HCT116 (cell line): ENCODE data around the gene CDCA7.

Experiments
- EGR1 ChIP-seq: IDR thresholded peaks from 2 replicates; pipeline ENCODE4 v1.6.1; 2012; ENCODE audit warnings: low read depth
- EZH2 ChIP-seq: fragments of 200-600 bp; sonication (generic); IDR thresholded peaks from 2 replicates; pipeline ENCODE4 v1.6.1; 2017; ENCODE audit warnings: antibody characterized with exemption, mixed run types
- FOSL1 ChIP-seq: IDR thresholded peaks from 2 replicates; pipeline ENCODE4 v1.6.1; 2012; ENCODE audit warnings: low read depth
- JUND ChIP-seq: IDR thresholded peaks from 2 replicates; pipeline ENCODE4 v1.6.1; 2012
- POLR2A ChIP-seq: IDR thresholded peaks from 2 replicates; pipeline ENCODE4 v1.7.0; 2011; ENCODE audit warnings: borderline replicate concordance; ENCODE audit not compliant: insufficient read depth, insufficient read length; ENCODE audit errors: extremely low read depth
- POLR2AphosphoS5 ChIP-seq: IDR thresholded peaks from 2 replicates; pipeline ENCODE4 v1.6.1; 2011; ENCODE audit warnings: mild to moderate bottlenecking, low read depth, low read length, moderate library complexity
- REST ChIP-seq: IDR thresholded peaks from 2 replicates; pipeline ENCODE4 v1.6.1; 2012; ENCODE audit warnings: low read depth
- SIN3A ChIP-seq: IDR thresholded peaks from 2 replicates; pipeline ENCODE4 v1.6.1; 2012; ENCODE audit warnings: low read depth
- SP1 ChIP-seq: IDR thresholded peaks from 2 replicates; pipeline ENCODE4 v1.6.1; 2012; ENCODE audit warnings: low read depth
- ZFX ChIP-seq: fragments of 450-650 bp; IDR thresholded peaks from 2 replicates; pipeline ENCODE4 v1.6.1; 2017
- ZNF274 ChIP-seq: fragments of 200-500 bp; sonication (Bioruptor generic); IDR thresholded peaks from 2 replicates; pipeline ENCODE4 v1.6.1; 2014; ENCODE audit warnings: mild to moderate bottlenecking, low read depth, low read length, inconsistent platforms
- TF ChIP-seq, protein P1 (sequence below), 3 experiments: fragments of 200-600 bp in 1 of 3; sonication (generic) in 1 of 3; IDR thresholded peaks in 2 of 3; conservative IDR thresholded peaks in 1 of 3; 2 replicates each; pipeline ENCODE4 v1.5.1; 2012 to 2017; ENCODE audit warnings: low read depth in 2 of 3, low read length in 2 of 3, antibody characterized with exemption in 1 of 3, borderline replicate concordance in 1 of 3, control low read depth in 1 of 3, mild to moderate bottlenecking in 1 of 3, mixed read lengths in 1 of 3, mixed run types in 1 of 3, moderate library complexity in 1 of 3; ENCODE audit not compliant: insufficient read depth in 1 of 3

DNA sequence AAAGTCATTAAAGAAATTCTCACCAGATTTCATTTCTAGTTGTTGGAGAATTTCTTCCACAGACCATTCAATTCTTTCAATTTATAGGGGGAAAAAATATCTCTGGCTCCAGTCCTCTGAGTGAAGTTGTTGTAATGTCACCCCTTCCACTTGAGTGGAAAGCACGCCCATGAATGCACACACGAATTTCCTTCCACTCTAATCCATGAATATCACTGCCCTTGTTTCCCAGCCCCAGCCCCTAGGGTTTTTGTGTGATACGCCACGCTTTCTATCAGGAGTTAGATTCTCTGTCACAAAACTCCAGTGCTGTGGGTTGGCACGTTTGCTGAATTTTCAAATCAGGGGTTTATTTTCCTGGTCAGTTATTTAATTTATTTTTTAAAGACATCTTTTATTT is 38.1 kb downstream of the CDCA7 start:
- no peak for TF ChIP-seq REST
- TF ChIP-seq FOSL1 = no peak
- TF ChIP-seq JUND = no peak
- TF ChIP-seq, protein P1, sequence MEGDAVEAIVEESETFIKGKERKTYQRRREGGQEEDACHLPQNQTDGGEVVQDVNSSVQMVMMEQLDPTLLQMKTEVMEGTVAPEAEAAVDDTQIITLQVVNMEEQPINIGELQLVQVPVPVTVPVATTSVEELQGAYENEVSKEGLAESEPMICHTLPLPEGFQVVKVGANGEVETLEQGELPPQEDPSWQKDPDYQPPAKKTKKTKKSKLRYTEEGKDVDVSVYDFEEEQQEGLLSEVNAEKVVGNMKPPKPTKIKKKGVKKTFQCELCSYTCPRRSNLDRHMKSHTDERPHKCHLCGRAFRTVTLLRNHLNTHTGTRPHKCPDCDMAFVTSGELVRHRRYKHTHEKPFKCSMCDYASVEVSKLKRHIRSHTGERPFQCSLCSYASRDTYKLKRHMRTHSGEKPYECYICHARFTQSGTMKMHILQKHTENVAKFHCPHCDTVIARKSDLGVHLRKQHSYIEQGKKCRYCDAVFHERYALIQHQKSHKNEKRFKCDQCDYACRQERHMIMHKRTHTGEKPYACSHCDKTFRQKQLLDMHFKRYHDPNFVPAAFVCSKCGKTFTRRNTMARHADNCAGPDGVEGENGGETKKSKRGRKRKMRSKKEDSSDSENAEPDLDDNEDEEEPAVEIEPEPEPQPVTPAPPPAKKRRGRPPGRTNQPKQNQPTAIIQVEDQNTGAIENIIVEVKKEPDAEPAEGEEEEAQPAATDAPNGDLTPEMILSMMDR (IDR thresholded peaks at IDR 0.05 in 2 of 3, conservative IDR thresholded peaks at IDR 0.05 in 1 of 3; ENCODE audit: borderline replicate concordance in 1 of 3, insufficient read depth in 1 of 3, low read depth in 2 of 3, low read length in 2 of 3) = no peak
- TF ChIP-seq POLR2A = no peak
- no peak for TF ChIP-seq POLR2AphosphoS5
- no peak for TF ChIP-seq ZFX
- TF ChIP-seq EGR1 = no peak
- TF ChIP-seq SIN3A = no peak
- no peak for TF ChIP-seq ZNF274
- no peak for TF ChIP-seq EZH2
- no peak for TF ChIP-seq SP1
